Activated T-helper 1 cell treated with anti-CD3 and anti-CD28 coated beads, Interleukin-2, amount 50 U/mL, for 16 hours (primary cell): Measurements from ENCODE around the gene RCL1.
"Not testable (repeated sequence)": the region's sequence is repeated elsewhere in the genome, so short reads cannot be mapped to it uniquely, and the experiment has no call there.

Experiments
- DNase-seq, 2 donors: peaks; one replicate each; pipeline ENCODE4 v3.0.0-alpha.2; 2020; ENCODE audit warnings: low read depth in 1 of 2, low spot score in 1 of 2

Gene RCL1

GRCh38 chr9:4783191-4783590 is 9.6 kb upstream of the RCL1 start:
- not testable (repeated sequence) for DNase-seq

GRCh38 chr9:4784403-4784802 is 8.3 kb upstream of the RCL1 start:
- DNase-seq: no peak

GRCh38 chr9:4786599-4786998 is 6.1 kb upstream of the RCL1 start:
- DNase-seq: no peak

- DNase-seq: no peak
These were observed 4.9 kb upstream of the RCL1 start for GRCh38 chr9:4787876-4788275.

GRCh38 chr9:4788703-4789102 is 4.0 kb upstream of the RCL1 start:
- DNase-seq: no peak

- no peak for DNase-seq
These were observed 631 bp upstream of the RCL1 start for GRCh38 chr9:4792054-4792571.

- DNase-seq: no peak
These were observed 983 bp downstream of the RCL1 start for GRCh38 chr9:4793459-4794395.

GRCh38 chr9:4794691-4795090 is 1.9 kb downstream of the RCL1 start:
- no peak for DNase-seq

GRCh38 chr9:4795108-4795507 is 2.4 kb downstream of the RCL1 start:
- DNase-seq: not testable (repeated sequence)

GRCh38 chr9:4796530-4796929 is 3.8 kb downstream of the RCL1 start:
- DNase-seq: no peak

- no peak for DNase-seq
These were observed 4.5 kb downstream of the RCL1 start for GRCh38 chr9:4796988-4797853.

GRCh38 chr9:4797854-4798150 is 5.1 kb downstream of the RCL1 start:
- DNase-seq: no peak

GRCh38 chr9:4798281-4799032 is 5.7 kb downstream of the RCL1 start:
- DNase-seq: no peak

- DNase-seq: no peak
These were observed 6.3 kb downstream of the RCL1 start for GRCh38 chr9:4799033-4799430.

GRCh38 chr9:4799775-4800174 is 7.0 kb downstream of the RCL1 start:
- DNase-seq: no peak

GRCh38 chr9:4801156-4801555 is 8.4 kb downstream of the RCL1 start:
- DNase-seq: no peak

GRCh38 chr9:4803670-4804530 is 11.2 kb downstream of the RCL1 start:
- DNase-seq: no peak

GRCh38 chr9:4804531-4805016 is 11.8 kb downstream of the RCL1 start:
- no peak for DNase-seq

- no peak for DNase-seq
These were observed 12.6 kb downstream of the RCL1 start for GRCh38 chr9:4805191-4805918.

GRCh38 chr9:4810565-4810964 is 17.8 kb downstream of the RCL1 start:
- no peak for DNase-seq
